ENCODE data around the gene PAIP2B.

PAIP2B gene

GRCh38 chr2:71153585-71154224 is 73.2 kb downstream of the PAIP2B start:
- DNase-seq (ENCODE audit: low read depth in 2 of 2): no peak

GRCh38 chr2:71151620-71152019 is 75.3 kb downstream of the PAIP2B start:
- no peak for DNase-seq (ENCODE audit: low read depth in 2 of 2)

GRCh38 chr2:71150082-71150816 is 76.7 kb downstream of the PAIP2B start:
- DNase-seq (ENCODE audit: low read depth in 2 of 2): no peak

- DNase-seq (ENCODE audit: low read depth in 2 of 2): no peak
These were observed 78.3 kb downstream of the PAIP2B start for GRCh38 chr2:71148506-71149063.

- no peak for DNase-seq (ENCODE audit: low read depth in 2 of 2)
These were observed 83.1 kb downstream of the PAIP2B start for GRCh38 chr2:71143782-71144181.

- no peak for DNase-seq (ENCODE audit: low read depth in 2 of 2)
These were observed 90.7 kb downstream of the PAIP2B start for GRCh38 chr2:71136174-71136573.

- DNase-seq (ENCODE audit: low read depth in 2 of 2): no peak
These were observed 93.3 kb downstream of the PAIP2B start for GRCh38 chr2:71133603-71134002.

Data from stimulated activated CD8-positive, alpha-beta memory T cell treated with anti-CD3 and anti-CD28 coated beads, Interleukin-2, amount 100 ng/mL, for 1 hour (primary cell).